Brain microvascular endothelial cell (primary cell): ENCODE measurements around the gene LNX2.

Experiments
- DNase-seq: peaks from one replicate; pipeline ENCODE4 v3.0.0-alpha.2; 2020
- H3K27ac ChIP-seq: fragments of 250-450 bp; sonication (Bioruptor Pico); 2 replicates; pipeline ENCODE4 v1.5.1; 2020; ENCODE audit warnings: mild to moderate bottlenecking, moderate library complexity
- H3K27me3 ChIP-seq: fragments of 250-450 bp; sonication (Bioruptor Pico); replicated peaks from 2 replicates; pipeline ENCODE4 v1.5.1; 2020; ENCODE audit warnings: mild to moderate bottlenecking
- H3K36me3 ChIP-seq: fragments of 250-450 bp; sonication (Bioruptor Pico); replicated peaks from 2 replicates; pipeline ENCODE4 v1.5.1; 2020; ENCODE audit warnings: mild to moderate bottlenecking
- H3K4me3 ChIP-seq: 2 replicates; pipeline ENCODE4 v1.5.1; 2011; ENCODE audit warnings: low read depth, mild to moderate bottlenecking, control low read depth, low read length, moderate library complexity
- CTCF ChIP-seq: IDR thresholded peaks from 2 replicates; pipeline ENCODE4 v1.5.1; 2011; ENCODE audit warnings: low read depth, mild to moderate bottlenecking, moderate library complexity, low read length, control low read depth, inconsistent platforms; ENCODE audit errors: missing control alignments
- in situ Hi-C: cut with HindIII; loops from 2 replicates; pipeline ENCODE4 v1.10.0; 2017; ENCODE audit warnings: low sequenced_read_pairs, low pct_ligation_motif_present

Gene LNX2

GRCh38 chr13:27516103-27516502, 104.2 kb downstream of the LNX2 start:
- no peak for TF ChIP-seq CTCF
- no peak overlapping the region for H3K4me3 ChIP-seq
- H3K27me3 ChIP-seq = peaks cover 3% of the 10 kb centered on the region
- DNase-seq = no peak
- in situ Hi-C loops = no loop called here
- no peaks in the 10 kb centered on the region for H3K36me3 ChIP-seq
- H3K27ac ChIP-seq = no peak overlapping the region

GRCh38 chr13:27510082-27510481, 110.2 kb downstream of the LNX2 start:
- no peaks in the 10 kb centered on the region for H3K27me3 ChIP-seq
- H3K4me3 ChIP-seq = no peak overlapping the region
- no peak for DNase-seq
- in situ Hi-C loops = no loop called here
- no peak for TF ChIP-seq CTCF
- no peaks in the 10 kb centered on the region for H3K36me3 ChIP-seq
- no peak overlapping the region for H3K27ac ChIP-seq

- Histone ChIP-seq H3K36me3 (no peaks in the 10 kb centered on the region), H3K27me3 (peaks cover 3% of the 10 kb centered on the region), H3K4me3 (no peak overlapping the region), H3K27ac (no peak overlapping the region)
- in situ Hi-C loops = no loop called here
- TF ChIP-seq CTCF = no peak
- no peak for DNase-seq
These were observed 111.5 kb downstream of the LNX2 start for GRCh38 chr13:27508802-27509201.

GRCh38 chr13:27505792-27506191, 114.5 kb downstream of the LNX2 start:
- Histone ChIP-seq H3K27me3 (peaks cover 3% of the 10 kb centered on the region), H3K4me3 (no peak overlapping the region), H3K27ac (no peak overlapping the region), H3K36me3 (no peaks in the 10 kb centered on the region)
- no peak for DNase-seq
- TF ChIP-seq CTCF = no peak
- in situ Hi-C loops = no loop called here

GRCh38 chr13:27504868-27505194, 115.5 kb downstream of the LNX2 start:
- DNase-seq = no peak
- Histone ChIP-seq H3K36me3 (no peaks in the 10 kb centered on the region), H3K27ac (no peak overlapping the region), H3K27me3 (peaks cover 3% of the 10 kb centered on the region), H3K4me3 (no peak overlapping the region)
- in situ Hi-C loops = no loop called here
- no peak for TF ChIP-seq CTCF

- Histone ChIP-seq H3K36me3 (no peaks in the 10 kb centered on the region), H3K27ac (no peak overlapping the region), H3K27me3 (peaks cover 3% of the 10 kb centered on the region), H3K4me3 (no peak overlapping the region)
- no peak for TF ChIP-seq CTCF
- in situ Hi-C loops = no loop called here
- DNase-seq = no peak
These were observed 116.0 kb downstream of the LNX2 start for GRCh38 chr13:27504128-27504867.
